HEK293T (cell line): Measurements from ENCODE around the gene KLF1.

Source experiments
- BHLHE40 ChIP-seq: fragments of 450-650 bp; IDR thresholded peaks from 2 replicates; pipeline ENCODE4 v1.6.1; 2016; ENCODE audit warnings: mild to moderate bottlenecking, moderate library complexity, borderline replicate concordance
- ELF4 ChIP-seq: fragments of 450-650 bp; IDR thresholded peaks from 2 replicates; pipeline ENCODE4 v1.6.1; 2017; ENCODE audit warnings: antibody characterized with exemption
- FOXA1 ChIP-seq: fragments of 450-650 bp; IDR thresholded peaks from 2 replicates; pipeline ENCODE4 v1.6.1; 2016; ENCODE audit warnings: mild to moderate bottlenecking
- FOXK2 ChIP-seq: fragments of 450-650 bp; IDR thresholded peaks from 2 replicates; pipeline ENCODE4 v1.6.1; 2016; ENCODE audit warnings: mild to moderate bottlenecking
- HDGF ChIP-seq: fragments of 450-650 bp; IDR thresholded peaks from 2 replicates; pipeline ENCODE4 v1.6.1; 2017; ENCODE audit warnings: antibody characterized with exemption, borderline replicate concordance
- LEF1 ChIP-seq: fragments of 450-650 bp; IDR thresholded peaks from 2 replicates; pipeline ENCODE4 v1.6.1; 2017; ENCODE audit warnings: mild to moderate bottlenecking, borderline replicate concordance
- SP1 ChIP-seq: fragments of 450-650 bp; IDR thresholded peaks from 2 replicates; pipeline ENCODE4 v1.6.1; 2017
- SUZ12 ChIP-seq: fragments of 450-650 bp; IDR thresholded peaks from 2 replicates; pipeline ENCODE4 v1.6.1; 2016; ENCODE audit warnings: mild to moderate bottlenecking
- TARDBP ChIP-seq: fragments of 450-650 bp; IDR thresholded peaks from 2 replicates; pipeline ENCODE4 v1.6.1; 2016
- ZNF384 ChIP-seq: fragments of 450-650 bp; IDR thresholded peaks from 2 replicates; pipeline ENCODE4 v1.6.1; 2016

DNA sequence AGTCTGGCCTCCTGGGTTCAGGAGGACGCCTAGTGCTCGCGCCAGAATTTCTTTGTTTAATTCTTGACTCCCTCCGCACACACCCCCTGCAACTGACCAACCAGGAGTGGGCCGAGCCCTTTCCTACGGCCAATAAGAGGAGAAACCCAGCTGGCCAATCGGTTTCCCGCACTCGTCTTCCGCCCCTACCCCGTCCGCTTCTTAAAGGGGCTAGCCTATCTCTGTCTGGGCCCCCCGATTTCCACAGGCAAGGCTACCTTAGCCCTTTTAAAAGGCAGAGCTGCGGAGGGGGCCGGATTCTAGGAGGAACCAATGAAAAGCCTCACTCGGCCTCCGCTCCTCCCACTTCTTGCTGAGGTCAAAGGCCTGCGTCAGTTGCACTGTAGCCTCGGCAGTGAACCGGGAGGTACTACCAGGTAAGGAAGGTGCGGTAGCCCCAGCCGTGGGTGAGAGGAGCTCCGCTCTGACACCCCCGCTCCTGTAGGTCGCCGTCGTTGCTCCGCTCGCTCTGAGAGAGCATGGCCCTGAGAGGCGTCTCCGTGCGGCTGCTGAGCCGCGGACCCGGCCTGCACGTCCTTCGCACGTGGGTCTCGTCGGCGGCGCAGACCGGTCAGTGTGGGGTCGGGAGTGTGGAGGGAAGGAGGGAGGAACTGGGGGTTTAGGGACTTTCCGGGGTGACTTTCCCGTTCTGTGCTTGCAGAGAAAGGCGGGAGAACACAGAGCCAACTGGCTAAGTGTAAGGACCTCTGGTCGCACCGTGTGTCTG is 4.0 kb upstream of the KLF1 start, which contains the start of gene GCDH:
- TF ChIP-seq FOXA1 (no peak), FOXK2 (no peak), BHLHE40 (no peak), HDGF (no peak), SUZ12 (no peak), ZNF384 (no peak), LEF1 (no peak), TARDBP (no peak), SP1 (no peak), ELF4 (no peak)
